Body of pancreas (tissue), 4 donors: ENCODE data around the gene CAPG.

ENCODE experiments used
- CTCF ChIP-seq, 7 experiments: fragments of 450-650 bp in 4 of 7; fragments of 200-600 bp in 3 of 7; sonication (generic) in 3 of 7; IDR thresholded peaks; one replicate each; pipeline ENCODE4 v1.5.1; 2016 to 2019; ENCODE audit warnings: antibody characterized with exemption in 7 of 7
- POLR2A ChIP-seq, 3 donors: fragments of 450-650 bp; IDR thresholded peaks; one replicate each; pipeline ENCODE4 v1.6.1; 2016; ENCODE audit warnings: antibody characterized with exemption in 3 of 3, mild to moderate bottlenecking in 2 of 3

GRCh38 chr2:85357736-85358135 is 52.4 kb downstream of the CAPG start:
- no peak for TF ChIP-seq CTCF (IDR thresholded peaks at IDR 0.05)
- TF ChIP-seq POLR2A (IDR thresholded peaks at IDR 0.05): no peak
